SK-N-SH treated with all-trans-retinoic acid at 6 μM for 48 hours (cell line): ENCODE results near the gene FAM83C.

Experiments
- ATAC-seq: fragments of 200-7000 bp; cut with Tn5 transposase; 3 replicates; pipeline ENCODE4 v1.9.1; 2020; ENCODE audit warnings: mild to moderate bottlenecking, moderate library complexity
- ARNTL ChIP-seq: fragments of 450-650 bp; formaldehyde crosslinking; IDR thresholded peaks from 2 replicates; pipeline ENCODE4 v1.5.0; 2020; ENCODE audit warnings: low read depth, mild to moderate bottlenecking, moderate library complexity, borderline replicate concordance
- BACH2 ChIP-seq: fragments of 250-450 bp; sonication (Bioruptor Pico); IDR thresholded peaks from 2 replicates; pipeline ENCODE4 v1.9.0; 2021; ENCODE audit warnings: mild to moderate bottlenecking, borderline replicate concordance
- CSDC2 ChIP-seq: fragments of 250-450 bp; sonication (Bioruptor Pico); IDR thresholded peaks from 2 replicates; pipeline ENCODE4 v1.5.0; 2020; ENCODE audit warnings: mild to moderate bottlenecking, moderate library complexity
- CSRNP3 ChIP-seq: fragments of 250-450 bp; sonication (Bioruptor Pico); IDR thresholded peaks from 2 replicates; pipeline ENCODE4 v1.5.1; 2021; ENCODE audit warnings: mild to moderate bottlenecking, moderate library complexity
- ESRRG ChIP-seq: fragments of 250-450 bp; sonication (Bioruptor Pico); IDR thresholded peaks from 2 replicates; pipeline ENCODE4 v1.6.1; 2021; ENCODE audit warnings: mild to moderate bottlenecking
- GLIS3 ChIP-seq: fragments of 250-450 bp; sonication (Bioruptor Pico); IDR thresholded peaks from 2 replicates; pipeline ENCODE4 v1.5.0; 2020; ENCODE audit warnings: mild to moderate bottlenecking, moderate library complexity
- PPARA ChIP-seq: fragments of 250-450 bp; sonication (Bioruptor Pico); IDR thresholded peaks from 2 replicates; pipeline ENCODE4 v1.5.0; 2020; ENCODE audit warnings: mild to moderate bottlenecking, borderline replicate concordance
- RARB ChIP-seq: fragments of 250-450 bp; sonication (Bioruptor Pico); IDR thresholded peaks from 2 replicates; pipeline ENCODE4 v1.8.0; 2021; ENCODE audit warnings: mild to moderate bottlenecking, moderate library complexity
- SNAI2 ChIP-seq: fragments of 250-450 bp; sonication (Bioruptor Pico); IDR thresholded peaks from 2 replicates; pipeline ENCODE4 v1.5.0; 2020; ENCODE audit warnings: mild to moderate bottlenecking, moderate library complexity
- TCF4 ChIP-seq: fragments of 250-450 bp; sonication (Bioruptor Pico); IDR thresholded peaks from 2 replicates; pipeline ENCODE4 v1.8.0; 2021; ENCODE audit warnings: mild to moderate bottlenecking, moderate library complexity, borderline replicate concordance
- TOX ChIP-seq: fragments of 250-450 bp; sonication (Bioruptor Pico); IDR thresholded peaks from 2 replicates; pipeline ENCODE4 v1.8.0; 2021; ENCODE audit warnings: mild to moderate bottlenecking, moderate library complexity, borderline replicate concordance
- TSHZ2 ChIP-seq: fragments of 250-450 bp; sonication (Bioruptor Pico); IDR thresholded peaks from 2 replicates; pipeline ENCODE4 v1.5.0; 2020; ENCODE audit warnings: mild to moderate bottlenecking, moderate library complexity
- ZC3H10 ChIP-seq: fragments of 250-450 bp; sonication (Bioruptor Pico); IDR thresholded peaks from 2 replicates; pipeline ENCODE4 v1.5.1; 2021; ENCODE audit warnings: mild to moderate bottlenecking, moderate library complexity
- ZFP3 ChIP-seq: fragments of 250-450 bp; sonication (Bioruptor Pico); IDR thresholded peaks from 2 replicates; pipeline ENCODE4 v1.5.0; 2020; ENCODE audit warnings: mild to moderate bottlenecking, moderate library complexity
- ZFP30 ChIP-seq: fragments of 450-650 bp; formaldehyde crosslinking; IDR thresholded peaks from 2 replicates; pipeline ENCODE4 v1.5.0; 2022; ENCODE audit warnings: mild to moderate bottlenecking, moderate library complexity
- ZNF565 ChIP-seq: fragments of 450-650 bp; formaldehyde crosslinking; conservative IDR thresholded peaks from 2 replicates; pipeline ENCODE4 v1.5.0; 2020; ENCODE audit warnings: low read depth, mild to moderate bottlenecking, moderate library complexity
- ZNF8 ChIP-seq: fragments of 450-650 bp; formaldehyde crosslinking; IDR thresholded peaks from 2 replicates; pipeline ENCODE4 v1.5.0; 2020; ENCODE audit warnings: mild to moderate bottlenecking, moderate library complexity
- TF ChIP-seq, protein P1 (sequence below): fragments of 250-450 bp; sonication (Bioruptor Pico); IDR thresholded peaks from 2 replicates; pipeline ENCODE4 v1.8.0; 2020; ENCODE audit warnings: mild to moderate bottlenecking, moderate library complexity, borderline replicate concordance
- TF ChIP-seq, protein P2 (sequence below): fragments of 250-450 bp; sonication (Bioruptor Pico); IDR thresholded peaks from 2 replicates; pipeline ENCODE4 v1.5.1; 2020; ENCODE audit warnings: low read depth, mild to moderate bottlenecking, moderate library complexity

FAM83C gene

GRCh38 chr20:35288325-35289060 lies 3.7 kb downstream of the FAM83C start (continued):
- TF ChIP-seq TSHZ2 (no peak), BACH2 (no peak), SNAI2 (CRISPR knock-in tag) (no peak)
- TF ChIP-seq, all 23 proteins: peak for 0

GRCh38 chr20:35287509-35288324 lies 4.5 kb downstream of the FAM83C start:
- TF ChIP-seq TSHZ2 (no peak), GLIS3 (CRISPR knock-in tag) (no peak), ZFP3 (CRISPR knock-in tag) (no peak), ZNF565 (no peak), BACH2 (no peak), ESRRG (CRISPR knock-in tag) (no peak), TCF4 (CRISPR knock-in tag) (no peak), ZC3H10 (CRISPR knock-in tag) (no peak), SNAI2 (CRISPR knock-in tag) (no peak), ZFP30 (CRISPR knock-in tag) (no peak), CSRNP3 (CRISPR knock-in tag) (no peak), PPARA (CRISPR knock-in tag) (no peak), ZNF8 (CRISPR knock-in tag) (no peak), RARB (CRISPR knock-in tag) (no peak), CSDC2 (CRISPR knock-in tag) (no peak)
- TF ChIP-seq, protein P1, sequence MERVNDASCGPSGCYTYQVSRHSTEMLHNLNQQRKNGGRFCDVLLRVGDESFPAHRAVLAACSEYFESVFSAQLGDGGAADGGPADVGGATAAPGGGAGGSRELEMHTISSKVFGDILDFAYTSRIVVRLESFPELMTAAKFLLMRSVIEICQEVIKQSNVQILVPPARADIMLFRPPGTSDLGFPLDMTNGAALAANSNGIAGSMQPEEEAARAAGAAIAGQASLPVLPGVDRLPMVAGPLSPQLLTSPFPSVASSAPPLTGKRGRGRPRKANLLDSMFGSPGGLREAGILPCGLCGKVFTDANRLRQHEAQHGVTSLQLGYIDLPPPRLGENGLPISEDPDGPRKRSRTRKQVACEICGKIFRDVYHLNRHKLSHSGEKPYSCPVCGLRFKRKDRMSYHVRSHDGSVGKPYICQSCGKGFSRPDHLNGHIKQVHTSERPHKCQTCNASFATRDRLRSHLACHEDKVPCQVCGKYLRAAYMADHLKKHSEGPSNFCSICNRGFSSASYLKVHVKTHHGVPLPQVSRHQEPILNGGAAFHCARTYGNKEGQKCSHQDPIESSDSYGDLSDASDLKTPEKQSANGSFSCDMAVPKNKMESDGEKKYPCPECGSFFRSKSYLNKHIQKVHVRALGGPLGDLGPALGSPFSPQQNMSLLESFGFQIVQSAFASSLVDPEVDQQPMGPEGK: no peak
- TF ChIP-seq, protein P2, sequence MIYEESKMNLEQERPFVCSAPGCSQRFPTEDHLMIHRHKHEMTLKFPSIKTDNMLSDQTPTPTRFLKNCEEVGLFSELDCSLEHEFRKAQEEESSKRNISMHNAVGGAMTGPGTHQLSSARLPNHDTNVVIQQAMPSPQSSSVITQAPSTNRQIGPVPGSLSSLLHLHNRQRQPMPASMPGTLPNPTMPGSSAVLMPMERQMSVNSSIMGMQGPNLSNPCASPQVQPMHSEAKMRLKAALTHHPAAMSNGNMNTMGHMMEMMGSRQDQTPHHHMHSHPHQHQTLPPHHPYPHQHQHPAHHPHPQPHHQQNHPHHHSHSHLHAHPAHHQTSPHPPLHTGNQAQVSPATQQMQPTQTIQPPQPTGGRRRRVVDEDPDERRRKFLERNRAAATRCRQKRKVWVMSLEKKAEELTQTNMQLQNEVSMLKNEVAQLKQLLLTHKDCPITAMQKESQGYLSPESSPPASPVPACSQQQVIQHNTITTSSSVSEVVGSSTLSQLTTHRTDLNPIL (CRISPR knock-in tag): no peak
- TF ChIP-seq, all 23 proteins: peak for 0
- no peak for ATAC-seq

GRCh38 chr20:35286899-35287508 lies 5.2 kb downstream of the FAM83C start:
- ATAC-seq: no peak
- TF ChIP-seq, protein P2 (CRISPR knock-in tag): no peak
- TF ChIP-seq ARNTL: no peak
- no peak for TF ChIP-seq TOX (CRISPR knock-in tag)
- TF ChIP-seq TSHZ2: no peak
- TF ChIP-seq ZNF8 (CRISPR knock-in tag): no peak
- no peak for TF ChIP-seq GLIS3 (CRISPR knock-in tag)
- no peak for TF ChIP-seq BACH2
- TF ChIP-seq ZFP30 (CRISPR knock-in tag): no peak
- TF ChIP-seq ZFP3 (CRISPR knock-in tag): no peak
- no peak for TF ChIP-seq TCF4 (CRISPR knock-in tag)
